Activated CD8-positive, alpha-beta memory T cell treated with anti-CD3 and anti-CD28 coated beads for 48 hours (primary cell): ENCODE measurements around the gene MAD1L1.

Source experiments
- DNase-seq, 3 experiments: peaks; one replicate each; pipeline ENCODE4 v3.0.0-alpha.2; 2020; ENCODE audit warnings: low read depth in 2 of 3, low spot score in 2 of 3

Gene MAD1L1

GRCh38 chr7:2120251-2120660 lies 112.5 kb downstream of the MAD1L1 start:
- no peak for DNase-seq

- DNase-seq: no peak
These were observed 114.0 kb downstream of the MAD1L1 start for GRCh38 chr7:2118630-2119190.

- DNase-seq: no peak
These were observed 114.7 kb downstream of the MAD1L1 start for GRCh38 chr7:2118056-2118455.

GRCh38 chr7:2117646-2118045 lies 115.1 kb downstream of the MAD1L1 start:
- DNase-seq: no peak

GRCh38 chr7:2116989-2117591 lies 115.7 kb downstream of the MAD1L1 start:
- no peak for DNase-seq

- no peak for DNase-seq
These were observed 116.3 kb downstream of the MAD1L1 start for GRCh38 chr7:2116448-2116810.

GRCh38 chr7:2115760-2116447 lies 116.8 kb downstream of the MAD1L1 start:
- DNase-seq: no peak

- no peak for DNase-seq
These were observed 117.6 kb downstream of the MAD1L1 start for GRCh38 chr7:2114926-2115759.

- DNase-seq: no peak
These were observed 118.7 kb downstream of the MAD1L1 start for GRCh38 chr7:2114052-2114451.

- no peak for DNase-seq
These were observed 120.2 kb downstream of the MAD1L1 start for GRCh38 chr7:2112261-2113198.

GRCh38 chr7:2111568-2111967 lies 121.2 kb downstream of the MAD1L1 start:
- DNase-seq: no peak

GRCh38 chr7:2110610-2111396 lies 121.9 kb downstream of the MAD1L1 start:
- DNase-seq: no peak

GRCh38 chr7:2109936-2110609 lies 122.7 kb downstream of the MAD1L1 start:
- DNase-seq: peak in 2 of 3 experiments; percentile 30 to 35

GRCh38 chr7:2109251-2109872 lies 123.4 kb downstream of the MAD1L1 start:
- DNase-seq: no peak

- no peak for DNase-seq
These were observed 124.1 kb downstream of the MAD1L1 start for GRCh38 chr7:2108501-2109250.

GRCh38 chr7:2108071-2108455 lies 124.7 kb downstream of the MAD1L1 start:
- DNase-seq: no peak

- no peak for DNase-seq
These were observed 125.2 kb downstream of the MAD1L1 start for GRCh38 chr7:2107386-2108070.

- no peak for DNase-seq
These were observed 125.8 kb downstream of the MAD1L1 start for GRCh38 chr7:2106924-2107323.
